ENCODE data around the gene CGRRF1.

CGRRF1 gene

GRCh38 chr14:54565785-54566409 is 56.2 kb downstream of the CGRRF1 start:
- H3K27ac ChIP-seq (ENCODE audit: low read depth, low read length): peak overlapping the region; percentile 51
- H2AFZ ChIP-seq (ENCODE audit: insufficient read depth, low read length, poor library complexity): peak overlapping the region; percentile 71
- H4K12ac ChIP-seq (ENCODE audit: low read depth, low read length): peak overlapping the region; percentile 80
- H2AK5ac ChIP-seq (ENCODE audit: low read length): no peak overlapping the region
- peak overlapping the region; percentile 75 for H3K4me2 ChIP-seq (ENCODE audit: low read length)
- peak overlapping the region; percentile 91 for H2BK5ac ChIP-seq (ENCODE audit: low read depth, low read length, poor library complexity)
- H3K4me1 ChIP-seq (ENCODE audit: control insufficient read depth in 1 of 2, insufficient read depth in 2 of 2, low read length in 2 of 2): peaks cover 3 to 10% of the 10 kb centered on the region in 2 experiments
- no peak overlapping the region for H3K23ac ChIP-seq (ENCODE audit: low read length)
- H3K79me2 ChIP-seq (ENCODE audit: control insufficient read depth, insufficient read depth, low read length, poor library complexity): peaks cover 18% of the 10 kb centered on the region
- H3K4me3 ChIP-seq (ENCODE audit: low read depth, low read length): peak overlapping the region; percentile 97
- peak; percentile 67 to 75 for DNase-seq
- H3K9ac ChIP-seq (ENCODE audit: low read length): peak overlapping the region; percentile 98
- H3K27me3 ChIP-seq (ENCODE audit: insufficient read depth, low read length): no peaks in the 10 kb centered on the region
- peak overlapping the region; percentile 96 for H3K18ac ChIP-seq (ENCODE audit: low read length)
- peak overlapping the region; percentile 80 for H2BK120ac ChIP-seq (ENCODE audit: insufficient read depth, low read length, poor library complexity)
- H3K36me3 ChIP-seq (ENCODE audit: control insufficient read depth in 1 of 2, insufficient read depth in 2 of 2, low read length in 2 of 2): no peaks in the 10 kb centered on the region
- no peaks in the 10 kb centered on the region for H3K9me3 ChIP-seq (ENCODE audit: insufficient read depth, low read depth, low read length)
- H3K4ac ChIP-seq (ENCODE audit: low read depth, low read length): peak overlapping the region; percentile 77
- no CpG with 5 or more reads among the region's 73 CpGs for WGBS (ENCODE audit: extremely low coverage, insufficient coverage, insufficient read length)
- H2BK12ac ChIP-seq (ENCODE audit: low read length): peak overlapping the region; percentile 63
- peak overlapping the region; percentile 42 for H4K8ac ChIP-seq (ENCODE audit: low read depth, low read length)
- peaks cover 23% of the 10 kb centered on the region for H3K79me1 ChIP-seq (ENCODE audit: low read length)
- peak overlapping the region; percentile 72 for H4K91ac ChIP-seq (ENCODE audit: low read depth, low read length)
- peak overlapping the region; percentile 79 for H3K14ac ChIP-seq (ENCODE audit: low read length)

GRCh38 chr14:54566410-54567223 is 56.9 kb downstream of the CGRRF1 start, which contains the start of gene SAMD4A:
Gene SAMD4A (plus strand): TSS chr14:54567128. CDS start chr14:54567917, 789 bp downstream.
- peak within 1 kb of the TSS; percentile 77 for H3K4ac ChIP-seq (ENCODE audit: low read depth, low read length)
- H3K79me2 ChIP-seq (ENCODE audit: control insufficient read depth, insufficient read depth, low read length, poor library complexity): peaks cover 18% of the 10 kb centered on the region
- WGBS (ENCODE audit: extremely low coverage, insufficient coverage, insufficient read length): no CpG with 5 or more reads among the region's 91 CpGs

GRCh38 chr14:54567224-54567638 is 57.5 kb downstream of the CGRRF1 start:
- H2AFZ ChIP-seq (ENCODE audit: insufficient read depth, low read length, poor library complexity): no peak overlapping the region
- peaks cover 23% of the 10 kb centered on the region for H3K79me1 ChIP-seq (ENCODE audit: low read length)
- H4K12ac ChIP-seq (ENCODE audit: low read depth, low read length): peak overlapping the region; percentile 14
- no peak overlapping the region for H4K8ac ChIP-seq (ENCODE audit: low read depth, low read length)
- no CpG with 5 or more reads among the region's 31 CpGs for WGBS (ENCODE audit: extremely low coverage, insufficient coverage, insufficient read length)
- H3K9ac ChIP-seq (ENCODE audit: low read length): peak overlapping the region; percentile 78
- H2BK5ac ChIP-seq (ENCODE audit: low read depth, low read length, poor library complexity): peak overlapping the region; percentile 0
- no peak overlapping the region for H2BK12ac ChIP-seq (ENCODE audit: low read length)
- H2BK120ac ChIP-seq (ENCODE audit: insufficient read depth, low read length, poor library complexity): no peak overlapping the region
- peaks cover 3 to 10% of the 10 kb centered on the region in 2 experiments for H3K4me1 ChIP-seq (ENCODE audit: control insufficient read depth in 1 of 2, insufficient read depth in 2 of 2, low read length in 2 of 2)
- no peak for DNase-seq
- no peaks in the 10 kb centered on the region for H3K27me3 ChIP-seq (ENCODE audit: insufficient read depth, low read length)
- H3K4ac ChIP-seq (ENCODE audit: low read depth, low read length): peak overlapping the region; percentile 57
- H3K4me3 ChIP-seq (ENCODE audit: low read depth, low read length): peak overlapping the region; percentile 97
- no peaks in the 10 kb centered on the region for H3K9me3 ChIP-seq (ENCODE audit: insufficient read depth, low read depth, low read length)
- H3K79me2 ChIP-seq (ENCODE audit: control insufficient read depth, insufficient read depth, low read length, poor library complexity): peaks cover 18% of the 10 kb centered on the region
- H3K36me3 ChIP-seq (ENCODE audit: control insufficient read depth in 1 of 2, insufficient read depth in 2 of 2, low read length in 2 of 2): no peaks in the 10 kb centered on the region
- peak overlapping the region; percentile 26 for H3K18ac ChIP-seq (ENCODE audit: low read length)
- H3K27ac ChIP-seq (ENCODE audit: low read depth, low read length): peak overlapping the region; percentile 51
- peak overlapping the region; percentile 75 for H3K4me2 ChIP-seq (ENCODE audit: low read length)
- peak overlapping the region; percentile 65 for H4K91ac ChIP-seq (ENCODE audit: low read depth, low read length)
- H2AK5ac ChIP-seq (ENCODE audit: low read length): no peak overlapping the region
- H3K23ac ChIP-seq (ENCODE audit: low read length): no peak overlapping the region
- H3K14ac ChIP-seq (ENCODE audit: low read length): peak overlapping the region; percentile 21

More at GRCh38 chr14:54566410-54567223, 56.9 kb downstream of the CGRRF1 start, which contains the start of gene SAMD4A:
- Histone ChIP-seq H3K9ac (ENCODE audit: low read length) (peak within 1 kb of the TSS; percentile 98), H3K9me3 (ENCODE audit: insufficient read depth, low read depth, low read length) (no peaks in the 10 kb centered on the region), H4K8ac (ENCODE audit: low read depth, low read length) (peak within 1 kb of the TSS; percentile 69), H2BK12ac (ENCODE audit: low read length) (peak within 1 kb of the TSS; percentile 63), H3K4me1 (ENCODE audit: control insufficient read depth in 1 of 2, insufficient read depth in 2 of 2, low read length in 2 of 2) (peaks cover 3 to 10% of the 10 kb centered on the region in 2 experiments), H3K27me3 (ENCODE audit: insufficient read depth, low read length) (no peaks in the 10 kb centered on the region), H3K27ac (ENCODE audit: low read depth, low read length) (peak within 1 kb of the TSS; percentile 51), H3K14ac (ENCODE audit: low read length) (peak within 1 kb of the TSS; percentile 79), H3K36me3 (ENCODE audit: control insufficient read depth in 1 of 2, insufficient read depth in 2 of 2, low read length in 2 of 2) (no peaks in the 10 kb centered on the region), H3K4me3 (ENCODE audit: low read depth, low read length) (peak within 1 kb of the TSS; percentile 97), H3K18ac (ENCODE audit: low read length) (peak within 1 kb of the TSS; percentile 96), H3K4me2 (ENCODE audit: low read length) (peak within 1 kb of the TSS; percentile 75), H3K23ac (ENCODE audit: low read length) (no peak within 1 kb of the TSS), H3K79me1 (ENCODE audit: low read length) (peaks cover 23% of the 10 kb centered on the region), H4K12ac (ENCODE audit: low read depth, low read length) (peak within 1 kb of the TSS; percentile 80), H2BK5ac (ENCODE audit: low read depth, low read length, poor library complexity) (peak within 1 kb of the TSS; percentile 91), H2BK120ac (ENCODE audit: insufficient read depth, low read length, poor library complexity) (peak within 1 kb of the TSS; percentile 80), H2AK5ac (ENCODE audit: low read length) (no peak within 1 kb of the TSS), H2AFZ (ENCODE audit: insufficient read depth, low read length, poor library complexity) (peak within 1 kb of the TSS; percentile 50), H4K91ac (ENCODE audit: low read depth, low read length) (peak within 1 kb of the TSS; percentile 72)
- DNase-seq: peak; percentile 62 to 69
